Measurements from ENCODE around the gene TLL2. TPM values are rescaled to one million over a fixed set of nuclear protein-coding genes. Genes with fewer than 3 reads are reported as not detected.

The TLL2 gene
- total and polyA plus RNA-seq, 10 donors = 0.23 to 0.75 (median 0.34) TPM

GRCh38 chr10:96465599-96465998 is 48.1 kb downstream of the TLL2 start:
- Histone ChIP-seq H3K36me3 (no peaks in the 10 kb centered on the region), H3K4me3 (no peak overlapping the region), H3K9me3 (peaks cover 0 to 6% (median 0%) of the 10 kb centered on the region in 8 donors), H3K27ac (no peak overlapping the region), H3K27me3 (replicated peaks in 1 of 7) (peaks cover 0 to 37% (median 0%) of the 10 kb centered on the region in 7 donors), H3K4me1 (no peaks in the 10 kb centered on the region)
- no peak for TF ChIP-seq POLR2A (IDR thresholded peaks at IDR 0.05)
- no peak for TF ChIP-seq CTCF (IDR thresholded peaks at IDR 0.05 in 8 of 11, conservative IDR thresholded peaks at IDR 0.05 in 3 of 11)
- no peak for TF ChIP-seq POLR2AphosphoS5 (IDR thresholded peaks at IDR 0.05)
- WGBS, 5 donors = 87 to 94% (median 89%) methylated on average over 6 of the region's 6 CpGs
- intact Hi-C loops (cut with DNase I; ENCODE audit: low total_unique reads) = no loop called here
- no peak for DNase-seq

- intact Hi-C loops (cut with DNase I; ENCODE audit: low total_unique reads) = no loop called here
- peaks cover 0 to 13% (median 2%) of the 10 kb centered on the region in 8 donors for H3K9me3 ChIP-seq
- H3K4me3 ChIP-seq = no peak overlapping the region
- H3K27ac ChIP-seq = no peak overlapping the region
- H3K36me3 ChIP-seq = no peaks in the 10 kb centered on the region
- H3K4me1 ChIP-seq = no peaks in the 10 kb centered on the region
- no peak for DNase-seq
- H3K27me3 ChIP-seq (replicated peaks in 1 of 7) = peaks cover 0 to 17% (median 0%) of the 10 kb centered on the region in 7 donors
- 66 to 70% (median 69%) methylated on average over 3 of the region's 3 CpGs for WGBS, 5 donors
- TF ChIP-seq POLR2AphosphoS5 (IDR thresholded peaks at IDR 0.05) = no peak
- no peak for TF ChIP-seq CTCF (IDR thresholded peaks at IDR 0.05 in 8 of 11, conservative IDR thresholded peaks at IDR 0.05 in 3 of 11)
- TF ChIP-seq POLR2A (IDR thresholded peaks at IDR 0.05) = no peak
Measured at GRCh38 chr10:96463562-96463961, 50.2 kb downstream of the TLL2 start.

- intact Hi-C loops (cut with DNase I; ENCODE audit: low total_unique reads) = no loop called here
- no peaks in the 10 kb centered on the region for H3K36me3 ChIP-seq
- H3K9me3 ChIP-seq = peaks cover 0 to 13% (median 2%) of the 10 kb centered on the region in 8 donors
- peaks cover 0 to 11% (median 0%) of the 10 kb centered on the region in 7 donors for H3K27me3 ChIP-seq (replicated peaks in 1 of 7)
- H3K27ac ChIP-seq = no peak overlapping the region
- 72 to 91% (median 82%) methylated on average over 6 of the region's 6 CpGs for WGBS, 5 donors
- no peak overlapping the region for H3K4me3 ChIP-seq
- no peaks in the 10 kb centered on the region for H3K4me1 ChIP-seq
- DNase-seq = no peak
- TF ChIP-seq POLR2A (IDR thresholded peaks at IDR 0.05) (no peak), CTCF (IDR thresholded peaks at IDR 0.05 in 8 of 11, conservative IDR thresholded peaks at IDR 0.05 in 3 of 11) (no peak), POLR2AphosphoS5 (IDR thresholded peaks at IDR 0.05) (no peak)
Measured at GRCh38 chr10:96462606-96463151, 51.0 kb downstream of the TLL2 start.

GRCh38 chr10:96460316-96460715 is 53.4 kb downstream of the TLL2 start:
- intact Hi-C loops (cut with DNase I; ENCODE audit: low total_unique reads) = no loop called here
- H3K27ac ChIP-seq = no peak overlapping the region
- H3K9me3 ChIP-seq = peaks cover 0 to 13% (median 2%) of the 10 kb centered on the region in 8 donors
- H3K4me3 ChIP-seq = no peak overlapping the region
- DNase-seq = no peak
- peaks cover 0 to 13% (median 0%) of the 10 kb centered on the region in 7 donors for H3K27me3 ChIP-seq (replicated peaks in 1 of 7)
- TF ChIP-seq POLR2A (IDR thresholded peaks at IDR 0.05) (no peak), POLR2AphosphoS5 (IDR thresholded peaks at IDR 0.05) (no peak), CTCF (IDR thresholded peaks at IDR 0.05 in 8 of 11, conservative IDR thresholded peaks at IDR 0.05 in 3 of 11) (no peak)
- no peaks in the 10 kb centered on the region for H3K36me3 ChIP-seq
- 95 to 98% (median 97%) methylated on average over 3 of the region's 3 CpGs for WGBS, 5 donors
- no peaks in the 10 kb centered on the region for H3K4me1 ChIP-seq

All from spleen (tissue), 11 donors.